DMS153 treated with DMSO at 0.1 percent for 48 hours (cell line): ENCODE data around the gene CHID1.

Experiments
- DNase-seq: peaks from one replicate; lab custom pipeline; 2025; ENCODE audit not compliant: unreplicated experiment; lab: John Stamatoyannopoulos, UW

The CHID1 gene

DNA sequence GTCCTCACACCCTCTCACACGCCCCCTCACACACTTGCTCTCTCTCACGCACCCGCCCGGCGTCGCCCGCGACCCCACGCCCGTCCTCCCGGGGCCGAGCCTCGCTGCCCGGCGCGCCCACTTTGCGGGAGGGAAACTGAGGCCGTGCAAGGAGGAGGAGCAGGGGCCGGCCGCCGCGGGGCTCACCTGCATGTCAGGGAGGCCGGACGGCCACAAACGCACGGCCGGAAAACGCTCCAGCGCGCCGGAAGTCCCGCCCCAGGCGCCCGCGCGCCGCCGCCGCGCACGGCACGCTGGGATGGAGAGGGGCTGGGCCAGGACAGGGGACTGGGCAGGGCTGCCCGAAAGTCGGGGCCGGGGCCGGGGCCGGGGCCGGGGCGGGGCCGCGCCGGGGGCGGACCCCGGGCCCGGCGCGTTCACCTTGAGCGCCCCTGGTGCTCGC, at the start of gene CHID1:
Gene CHID1 (minus strand): TSS at position 222 of the 442 bp plus-strand sequence. CDS start 5,994 bp downstream, outside the sequence.
- peak; percentile 56 for DNase-seq

DNA sequence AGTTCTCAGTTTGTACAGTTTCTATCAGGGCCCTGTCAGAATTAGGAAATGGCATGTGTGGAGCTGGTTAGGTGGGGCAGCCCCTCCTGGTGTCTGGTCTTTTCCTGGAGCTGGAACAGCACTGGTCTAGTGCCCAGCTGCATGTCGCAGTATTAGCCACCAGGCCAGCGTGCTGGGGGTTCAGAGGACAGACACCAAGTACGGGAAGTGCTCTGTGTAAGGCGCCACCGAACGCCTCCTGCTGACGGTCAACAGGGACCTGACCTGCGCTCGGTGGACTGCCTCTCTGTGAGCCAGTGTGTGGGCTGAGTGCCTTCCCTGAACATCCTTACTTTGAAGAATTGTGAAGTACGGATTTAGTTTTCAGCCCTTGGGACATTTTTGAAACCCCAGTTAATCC, 49.0 kb upstream of the CHID1 start:
- DNase-seq: no peak

DNA sequence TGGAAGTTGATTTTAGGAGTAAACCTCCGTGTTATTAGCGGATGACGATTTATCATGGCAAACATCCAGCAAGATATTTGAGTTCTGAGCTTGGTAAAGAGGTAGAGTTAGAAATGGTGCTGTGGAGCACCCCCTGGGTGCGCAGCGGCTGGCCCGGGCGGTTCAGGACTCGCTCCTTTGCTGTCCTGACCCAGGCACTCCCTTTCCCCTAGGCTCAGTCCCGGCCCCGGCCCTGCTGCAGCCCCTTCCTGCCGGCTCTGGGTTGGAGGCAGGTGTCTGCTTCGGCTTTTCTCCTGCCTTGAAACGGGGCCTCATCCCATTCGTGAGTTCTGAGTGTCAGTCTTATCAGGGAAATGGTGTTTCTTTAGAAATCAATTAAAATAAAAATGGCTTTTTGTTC, 48.4 kb upstream of the CHID1 start:
- DNase-seq: no peak

DNA sequence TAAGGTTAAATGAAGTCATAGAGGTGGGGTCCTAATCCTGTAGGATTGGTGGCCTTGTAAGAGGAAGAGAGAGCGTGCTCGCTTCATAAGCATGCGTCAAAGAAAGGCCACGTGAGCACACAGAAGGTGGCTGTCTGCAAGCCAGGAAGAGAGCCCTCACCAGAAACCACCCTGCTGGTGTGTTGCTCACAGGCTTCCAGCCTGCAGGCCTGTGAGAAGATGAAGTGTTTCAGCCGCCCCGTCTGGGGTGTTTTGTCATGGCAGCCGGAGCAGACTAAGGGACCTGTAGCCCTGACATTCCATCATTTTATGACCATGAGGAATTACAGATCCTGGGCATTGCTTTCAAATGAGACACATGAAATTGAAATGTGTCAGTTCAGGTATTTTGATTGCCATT, 47.5 kb upstream of the CHID1 start:
- no peak for DNase-seq

DNA sequence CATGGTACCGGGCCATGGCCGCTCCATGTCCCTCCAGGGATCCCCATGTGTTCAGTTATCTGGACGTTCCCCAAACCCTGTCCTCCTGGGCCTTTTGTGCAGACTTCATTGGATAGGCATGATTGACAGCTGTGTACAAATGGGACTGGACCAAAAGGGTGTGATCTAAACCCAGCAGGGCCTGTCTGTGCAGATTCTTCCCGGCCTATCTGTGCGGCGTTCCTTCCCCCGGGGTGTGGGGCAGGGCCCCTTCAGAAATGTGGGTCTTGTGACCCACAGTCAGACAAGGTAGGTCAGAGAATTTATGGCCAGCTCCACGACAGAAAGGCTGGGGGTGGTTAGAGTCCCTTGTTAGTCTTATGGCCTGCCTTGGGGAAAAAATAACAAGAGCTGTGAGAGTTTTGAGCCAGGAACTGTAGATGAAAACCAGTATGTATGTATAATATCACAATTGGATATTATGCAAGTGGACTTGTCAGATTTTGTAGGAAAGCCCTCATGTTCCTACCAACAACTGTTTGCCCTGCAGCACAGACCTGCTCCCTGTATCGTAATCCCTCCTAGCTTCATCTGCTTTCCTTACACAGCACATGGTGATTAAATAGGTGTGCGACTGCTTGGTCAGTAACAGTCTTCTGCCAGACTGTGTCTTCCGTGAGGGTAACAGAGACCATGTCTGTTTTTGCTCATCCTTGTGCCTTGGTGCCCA, 46.8 kb upstream of the CHID1 start:
- no peak for DNase-seq

DNA sequence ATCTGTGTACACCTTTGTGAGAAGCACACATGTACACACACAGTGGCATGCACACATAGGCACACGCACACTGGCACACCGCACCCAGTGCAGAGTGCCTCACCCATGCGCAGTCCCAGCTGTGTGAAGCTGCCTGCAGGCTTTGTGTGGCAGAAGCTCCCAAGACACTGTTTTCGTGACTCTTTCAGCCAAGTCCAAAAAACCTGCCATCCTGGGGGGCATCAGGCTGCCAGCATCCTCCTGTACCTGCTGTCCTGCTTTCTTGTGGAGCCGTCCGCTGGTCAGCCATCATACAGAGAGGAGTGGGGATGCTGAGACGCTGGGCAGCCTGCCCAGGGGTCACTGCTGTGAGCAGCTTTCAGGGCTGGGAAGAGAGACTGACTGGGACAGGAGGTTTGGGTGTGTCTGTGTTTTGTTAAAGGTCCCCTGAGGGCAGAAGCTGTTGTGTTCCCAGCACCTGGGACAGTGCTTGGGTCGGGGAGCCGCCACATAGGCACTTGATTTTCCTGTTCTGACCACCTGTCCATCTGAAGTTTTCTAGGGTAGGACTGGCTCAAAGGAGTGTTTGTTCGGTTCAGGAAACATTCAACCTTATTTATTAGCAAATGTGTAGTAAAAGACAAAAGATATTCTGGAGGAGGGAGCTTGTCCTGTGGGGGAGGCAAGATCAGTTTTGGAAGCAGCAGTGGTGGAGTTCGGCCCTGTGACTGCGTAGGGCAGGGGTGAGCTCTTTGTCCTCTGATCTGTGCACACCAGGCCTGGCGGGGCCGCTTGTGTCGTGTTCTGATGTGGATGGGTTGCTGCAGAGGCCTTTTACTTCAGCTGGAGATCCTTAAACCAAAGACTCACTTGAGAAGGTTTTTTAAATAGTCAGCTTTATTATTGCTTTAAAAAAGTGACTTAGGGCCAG, 44.8 kb upstream of the CHID1 start:
- peak; percentile 7 for DNase-seq

DNA sequence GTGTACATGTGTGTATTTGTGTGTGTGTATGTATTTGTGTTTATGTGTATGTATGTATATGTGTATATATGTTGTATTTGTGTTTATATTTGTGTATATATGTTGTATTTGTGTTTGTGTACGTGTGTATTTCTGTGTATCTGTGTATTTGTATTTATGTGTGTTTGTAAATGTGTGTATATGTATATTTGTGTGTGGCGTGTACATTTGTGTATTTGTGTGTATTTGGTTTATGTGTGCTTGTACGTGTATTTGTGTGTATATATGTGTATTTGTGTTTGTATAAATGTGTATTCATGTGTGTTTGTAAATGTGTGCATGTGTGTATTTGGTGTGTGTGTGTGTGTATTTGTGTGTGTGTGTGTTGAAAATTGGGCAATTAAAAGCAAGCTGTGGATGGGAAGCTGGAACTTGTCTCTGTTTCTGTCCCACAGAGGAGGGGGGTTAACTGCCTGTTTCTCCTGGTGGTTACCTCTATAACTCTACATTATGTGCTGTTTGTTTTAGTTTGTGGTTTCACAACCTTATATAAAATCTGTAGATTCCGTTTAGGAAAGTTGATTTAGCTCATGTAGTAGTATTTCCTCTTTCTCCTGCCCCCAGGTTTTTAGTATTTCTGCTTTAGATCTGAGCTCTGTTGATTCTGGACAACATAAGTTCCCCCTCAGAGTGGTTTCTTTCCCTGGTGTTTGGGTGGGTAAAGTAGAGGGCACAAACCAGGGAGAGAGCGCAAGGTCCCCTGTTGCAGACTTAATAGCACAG, 44.0 kb upstream of the CHID1 start:
- no peak for DNase-seq

DNA sequence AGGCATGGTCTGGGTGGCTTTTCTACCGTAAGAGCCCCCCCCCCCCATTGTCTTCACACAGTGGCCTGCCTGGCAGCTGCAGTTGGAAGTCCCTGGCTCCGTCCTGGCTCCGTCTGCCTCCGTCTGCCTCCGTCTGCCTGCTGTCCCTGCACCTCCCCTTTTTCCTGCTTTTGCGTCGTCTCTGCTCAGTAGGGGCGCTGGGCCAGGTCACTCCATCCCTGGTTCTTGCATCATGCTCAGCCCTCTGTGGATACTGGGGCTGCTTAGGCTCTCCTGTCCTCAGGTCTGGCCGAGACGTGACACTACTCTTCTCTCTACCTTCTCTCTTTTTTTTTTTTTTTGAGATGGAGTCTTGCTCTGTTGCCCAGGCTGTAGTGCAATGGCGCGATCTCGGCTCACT, 42.9 kb upstream of the CHID1 start:
- no peak for DNase-seq

DNA sequence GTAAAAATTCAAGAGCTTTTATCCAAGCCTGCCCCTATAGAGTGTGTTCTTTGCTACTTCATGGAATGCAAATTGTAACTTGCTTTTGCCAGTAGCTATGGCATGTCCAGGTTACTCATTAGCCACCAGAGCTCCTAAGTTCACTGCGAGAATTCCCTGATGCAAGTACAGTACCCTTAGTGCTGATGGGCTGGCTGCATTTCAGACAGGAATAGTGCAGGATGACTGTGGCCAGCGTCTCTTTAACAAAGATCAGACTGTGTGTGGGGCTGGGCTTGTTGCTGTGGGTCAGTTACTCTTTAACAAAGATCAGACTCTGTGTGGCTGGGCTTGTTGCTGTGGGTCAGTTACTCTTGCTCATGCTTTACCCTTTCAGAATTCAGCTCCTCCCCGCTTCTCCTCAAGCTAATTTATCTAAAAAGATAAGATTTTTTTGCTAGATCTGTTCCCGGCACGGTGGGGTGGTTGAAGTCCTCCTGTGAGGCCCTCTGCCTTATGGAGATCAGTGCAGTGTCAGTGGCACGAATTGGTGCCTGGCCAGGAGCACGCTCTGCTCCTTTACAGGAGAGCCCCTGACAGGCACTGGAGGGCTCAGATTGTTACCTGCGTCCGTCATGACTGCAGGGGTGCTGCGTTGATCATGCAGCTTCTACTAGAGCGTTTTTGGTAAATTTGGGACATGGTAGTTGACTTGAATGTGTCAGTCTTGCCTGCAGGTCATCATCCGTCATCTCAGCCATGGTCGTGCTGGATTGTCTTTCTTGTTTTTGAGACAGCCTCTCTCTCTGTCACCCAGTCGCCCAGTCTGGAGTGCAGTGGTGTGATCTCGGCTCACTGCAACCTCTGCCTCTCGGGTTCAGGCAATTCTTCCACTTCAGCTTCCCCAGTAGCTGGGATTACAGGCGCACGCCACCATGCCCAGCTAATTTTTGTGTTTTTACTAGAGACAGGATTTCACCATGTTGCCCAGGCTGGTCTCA, 42.1 kb upstream of the CHID1 start:
- no peak for DNase-seq

DNA sequence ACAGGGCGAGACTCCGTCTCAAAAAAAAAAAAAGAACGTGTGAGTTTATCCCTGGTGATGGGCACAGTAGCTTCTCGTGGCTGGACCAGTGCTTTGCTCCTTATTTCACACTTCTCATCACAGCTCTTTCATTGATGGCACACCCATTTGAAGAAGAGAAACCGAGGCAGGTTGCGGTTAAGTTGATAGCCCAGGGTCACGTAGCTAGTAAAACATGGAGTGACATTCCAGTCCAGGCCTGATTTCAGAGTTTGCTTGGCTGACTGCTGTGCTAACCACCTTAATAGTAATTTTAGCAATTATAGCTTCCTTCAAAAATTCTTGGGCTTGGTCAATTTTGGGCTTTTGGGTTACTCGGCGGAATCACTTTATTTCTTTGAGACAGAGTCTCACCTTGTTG, 40.9 kb upstream of the CHID1 start:
- DNase-seq: no peak

DNA sequence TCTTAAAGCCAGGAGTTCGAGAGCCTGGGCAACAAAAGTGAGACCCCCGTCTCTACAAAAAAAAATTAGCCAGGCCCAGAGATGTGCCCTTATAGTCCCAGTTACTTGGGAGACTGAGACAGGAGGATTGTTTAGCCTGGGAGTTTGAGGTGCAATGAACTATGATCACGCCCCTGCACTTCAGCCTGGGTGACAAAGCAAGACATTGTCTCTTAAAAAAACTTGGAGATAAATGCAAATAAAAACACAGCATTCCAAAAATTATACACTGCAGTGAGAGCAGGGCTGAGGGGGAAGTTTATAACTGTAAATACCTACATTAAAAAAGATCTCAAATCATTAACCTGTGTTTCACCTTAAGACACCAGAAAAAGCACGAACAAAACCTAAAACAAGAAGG, 37.1 kb upstream of the CHID1 start:
- no peak for DNase-seq

DNA sequence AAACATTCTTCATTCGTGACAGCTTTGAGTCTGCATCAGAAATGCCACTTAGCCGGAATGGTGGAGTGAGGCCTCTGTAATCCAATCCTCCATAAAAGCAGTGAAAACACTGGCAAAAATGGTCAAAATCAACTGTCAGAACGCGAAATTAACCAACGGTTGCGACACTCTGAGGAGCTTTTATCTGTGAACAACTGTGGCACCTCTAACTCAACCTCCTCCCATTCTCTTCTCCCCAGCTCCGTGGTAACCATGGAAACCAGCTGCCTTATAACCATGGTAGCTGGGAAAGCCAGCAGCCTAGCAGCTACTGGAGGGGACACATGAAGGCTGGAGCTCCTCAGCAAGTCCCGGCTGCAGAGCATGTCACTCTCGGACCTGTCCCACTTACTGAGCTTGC, 35.4 kb upstream of the CHID1 start:
- DNase-seq: no peak

DNA sequence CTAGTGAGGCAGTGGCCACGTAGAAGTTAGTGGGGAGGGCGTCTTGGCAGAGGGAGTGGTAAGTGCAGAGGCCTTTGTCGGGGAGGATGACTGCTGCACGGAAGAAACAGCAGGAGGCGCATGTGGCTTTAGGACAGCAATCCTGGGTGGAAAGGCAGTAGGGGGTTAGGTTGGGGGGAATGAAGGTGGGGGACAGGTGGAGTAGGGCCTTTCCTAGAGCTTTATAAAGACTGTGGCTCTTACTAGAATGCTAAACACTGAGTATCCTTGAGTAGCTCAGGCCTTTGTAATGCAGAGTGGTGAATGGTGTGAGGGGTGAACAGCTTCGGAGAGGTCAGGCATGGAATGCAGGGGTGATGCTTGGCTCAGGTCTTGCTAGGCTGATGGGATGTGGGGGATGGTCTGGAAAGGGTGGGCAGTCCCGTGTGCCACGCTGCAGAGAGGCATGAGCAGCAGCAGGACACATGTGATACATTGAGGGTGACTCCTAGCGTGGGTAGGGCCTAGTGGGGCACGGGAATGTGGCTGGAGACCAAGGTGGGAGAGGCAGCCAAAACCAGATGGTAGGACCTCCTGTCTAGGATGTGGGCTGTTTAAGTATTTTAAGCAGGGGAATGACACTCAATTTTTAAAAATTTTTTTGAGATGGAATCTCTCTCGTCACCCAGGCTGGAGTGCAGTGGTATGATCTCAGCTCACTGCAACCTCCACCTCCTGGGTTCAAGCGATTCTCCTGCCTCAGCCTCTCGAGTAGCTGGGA, 34.3 kb upstream of the CHID1 start:
- DNase-seq: no peak

DNA sequence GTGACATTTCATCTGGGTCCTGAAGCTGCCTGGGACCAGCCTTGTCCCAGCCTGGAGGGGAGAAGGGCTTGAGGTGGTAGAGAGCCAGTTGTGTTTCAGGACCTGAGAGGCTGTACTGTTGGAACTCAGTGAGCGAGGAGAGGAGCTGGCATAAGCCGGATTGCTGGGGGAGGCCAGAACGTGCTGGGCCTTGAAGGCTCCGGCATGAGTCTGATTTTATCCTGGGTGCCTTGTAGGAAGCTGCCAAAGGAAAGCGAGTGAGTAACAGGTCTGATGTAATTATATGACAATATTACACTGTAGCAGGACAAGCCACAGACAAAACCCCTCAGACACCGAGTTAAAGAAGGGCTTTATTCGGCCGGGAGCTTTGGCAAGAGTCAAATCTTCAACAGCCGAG, 32.2 kb upstream of the CHID1 start:
- no peak for DNase-seq

DNA sequence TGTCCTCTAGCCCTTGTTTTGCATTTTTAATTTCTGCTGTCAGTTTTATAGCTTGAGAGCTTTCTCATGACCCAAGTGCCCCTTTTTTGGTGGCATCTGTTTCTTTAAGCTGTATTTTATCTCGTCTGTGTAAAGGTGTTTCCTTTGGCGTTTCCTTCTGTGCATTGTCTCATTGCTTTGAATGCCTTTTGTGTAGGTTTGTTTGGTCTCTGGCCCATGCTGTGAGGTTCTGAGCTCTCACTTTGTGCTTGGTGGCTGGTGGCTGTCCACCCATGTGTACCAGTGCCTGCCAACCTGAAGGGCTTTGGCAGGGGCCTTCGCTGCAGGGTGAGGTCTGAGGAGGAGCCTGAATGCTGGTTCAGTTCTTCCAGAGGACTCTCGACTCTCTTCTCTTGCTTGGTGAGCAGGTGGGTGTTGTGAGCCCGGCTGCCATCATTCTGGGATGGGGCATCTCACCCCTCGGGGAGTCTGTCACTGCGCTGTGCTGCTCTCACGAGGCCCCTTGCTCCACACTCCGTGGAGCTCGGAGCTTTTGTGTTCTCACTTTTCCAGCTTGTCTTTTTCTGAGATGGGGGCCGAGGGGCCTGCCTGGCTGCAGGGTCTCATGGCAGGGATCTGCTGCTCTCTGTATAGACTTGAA, 30.0 kb upstream of the CHID1 start:
- no peak for DNase-seq

DNA sequence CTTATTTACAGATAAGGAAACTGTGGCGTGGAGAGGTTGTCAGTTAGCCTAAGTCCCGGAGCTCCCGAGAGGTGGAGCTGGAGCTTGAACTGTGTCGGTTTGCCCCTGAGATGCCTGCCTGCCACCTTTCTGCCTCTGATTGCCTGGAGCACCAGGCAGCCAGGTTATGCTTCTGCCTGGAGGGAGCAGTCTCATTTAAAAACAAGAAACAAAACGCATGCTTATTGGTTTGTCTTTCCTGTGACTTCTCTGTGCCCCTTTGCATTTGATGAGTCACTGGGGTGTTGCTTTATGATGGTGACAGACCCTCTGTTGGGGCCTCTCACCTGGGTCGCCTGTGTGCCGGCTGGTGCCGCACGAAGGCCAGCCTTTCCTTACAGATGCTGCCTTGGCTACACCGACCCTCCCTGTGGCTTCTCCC, 27.2 kb upstream of the CHID1 start:
- DNase-seq: no peak

DNA sequence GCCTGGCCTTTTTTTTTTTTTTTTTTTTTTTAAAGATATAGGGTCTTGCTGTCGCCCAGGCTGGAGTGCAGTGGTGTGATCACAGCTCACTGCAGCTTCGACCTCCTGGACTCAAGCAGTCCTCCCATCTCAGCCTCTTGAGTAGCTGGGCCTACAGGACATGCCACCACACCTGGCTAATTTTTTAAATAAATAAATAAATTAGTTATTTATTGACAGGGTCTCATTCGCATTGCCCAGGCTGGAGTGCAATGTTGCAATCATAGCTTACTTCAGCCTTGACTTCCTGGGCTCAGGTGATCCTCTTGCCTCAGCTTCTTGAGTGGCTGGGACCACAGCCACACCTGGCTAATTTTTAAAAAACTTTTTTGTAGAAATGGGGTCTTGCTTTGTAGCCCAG, 25.6 kb upstream of the CHID1 start:
- no peak for DNase-seq

DNA sequence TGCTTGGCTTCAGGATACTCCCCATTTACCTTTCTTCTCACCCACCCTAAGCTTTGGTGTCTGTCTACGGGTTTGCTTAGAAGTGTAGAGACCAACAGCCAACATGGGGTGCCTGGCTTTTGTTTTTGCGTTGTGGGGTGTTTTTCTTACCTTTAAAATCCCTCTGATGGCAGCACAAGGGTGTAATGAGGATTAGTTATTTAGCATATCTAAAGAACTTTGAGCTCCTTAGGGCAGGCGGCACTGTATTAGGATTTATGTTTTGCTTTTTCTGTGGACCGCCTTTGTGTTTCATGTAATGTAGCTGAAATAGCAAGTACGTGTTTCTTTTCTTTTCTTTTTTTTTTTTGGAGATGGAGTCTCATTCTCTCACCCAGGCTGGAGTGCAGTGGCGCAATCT, 23.9 kb upstream of the CHID1 start:
- DNase-seq: no peak

DNA sequence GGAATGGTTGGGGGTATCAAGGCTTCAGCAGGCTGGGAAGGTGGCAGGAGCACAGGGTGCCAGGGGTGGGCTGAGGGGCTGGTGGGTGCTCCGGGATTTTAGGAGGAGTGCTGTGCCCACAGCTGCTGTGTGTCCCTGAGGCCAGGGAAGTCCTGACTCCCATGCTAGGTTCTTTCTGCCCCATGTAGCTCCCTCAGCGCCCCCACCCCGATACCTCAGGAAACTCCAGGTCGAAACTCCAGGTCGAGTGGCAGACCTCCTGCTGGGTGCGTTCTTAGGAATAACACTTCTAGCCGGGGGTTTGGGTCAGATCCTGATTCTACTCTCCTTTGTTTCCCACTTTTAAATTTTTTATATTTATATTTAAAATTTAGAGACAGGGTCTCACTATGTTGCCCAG, 23.3 kb upstream of the CHID1 start:
- DNase-seq: no peak
